Caco-2 (cell line): ENCODE measurements around the gene FHOD3. TPM values are rescaled to one million over a fixed set of nuclear protein-coding genes. Genes with fewer than 3 reads are reported as not detected.

ENCODE experiments used
- BruUV-seq: library from RNA; stranded (reverse); fragments of 400-500 nt; replicated peaks from 2 replicates; lab custom pipeline; 2021; lab: Mats Ljungman, UMichigan
- CTCF ChIA-PET: fragments of 300-600 bp; sonication (Branson Sonifier 250); formaldehyde crosslinking; loops from one replicate; lab custom pipeline; 2022; ENCODE audit warnings: antibody characterized with exemption; lab: Charles Lee
- POLR2A ChIA-PET: fragments of 300-600 bp; sonication (Branson Sonifier 250); formaldehyde crosslinking; loops from one replicate; lab custom pipeline; 2022; ENCODE audit warnings: antibody characterized with exemption; lab: Charles Lee
- DNase-seq, 2 experiments: peaks; one replicate each; pipeline versions ENCODE4 v3.0.0 to v3.0.0-alpha.2; 2020 to 2022
- H3K27me3 ChIP-seq: replicated peaks from 2 replicates; pipeline ENCODE4 v1.6.0; 2011; ENCODE audit warnings: low read length; ENCODE audit not compliant: control insufficient read depth, insufficient read depth
- H3K36me3 ChIP-seq: 2 replicates; pipeline ENCODE4 v1.5.1; 2011; ENCODE audit warnings: low read length; ENCODE audit not compliant: control insufficient read depth, insufficient read depth
- H3K4me1 ChIP-seq: fragments of 250-450 bp; sonication (Bioruptor Pico); 2 replicates; pipeline ENCODE4 v1.5.1; 2020; ENCODE audit warnings: mild to moderate bottlenecking
- H3K4me3 ChIP-seq: 2 replicates; pipeline ENCODE4 v1.5.1; 2011; ENCODE audit warnings: low read depth, mild to moderate bottlenecking, control low read depth, low read length
- H3K9me3 ChIP-seq: fragments of 250-450 bp; sonication (Bioruptor Pico); 2 replicates; pipeline ENCODE4 v1.5.1; 2020; ENCODE audit warnings: mild to moderate bottlenecking, moderate library complexity
- H3K27ac Mint-ChIP-seq: one replicate; pipeline ENCODE4 v1.8.0; 2022; ENCODE audit warnings: mixed read lengths; ENCODE audit not compliant: unreplicated experiment
- H3K27me3 Mint-ChIP-seq: one replicate; pipeline ENCODE4 v1.8.0; 2022; ENCODE audit warnings: mixed read lengths; ENCODE audit not compliant: insufficient read depth, unreplicated experiment
- H3K36me3 Mint-ChIP-seq: one replicate; pipeline ENCODE4 v1.8.0; 2022; ENCODE audit warnings: mild to moderate bottlenecking, mixed read lengths; ENCODE audit not compliant: insufficient read depth, unreplicated experiment
- H3K4me1 Mint-ChIP-seq: one replicate; pipeline ENCODE4 v1.8.0; 2022; ENCODE audit warnings: low read depth, mixed read lengths; ENCODE audit not compliant: unreplicated experiment
- H3K4me3 Mint-ChIP-seq: one replicate; pipeline ENCODE4 v1.8.0; 2022; ENCODE audit warnings: mild to moderate bottlenecking, moderate library complexity, mixed read lengths; ENCODE audit not compliant: unreplicated experiment
- H3K9me3 Mint-ChIP-seq: one replicate; pipeline ENCODE4 v1.8.0; 2022; ENCODE audit warnings: mixed read lengths; ENCODE audit not compliant: unreplicated experiment
- intact Hi-C: fragments of 100-400 bp; cut with micrococcal nuclease; formaldehyde crosslinking; loops from one replicate; pipeline ENCODE4 v1.10.0; 2022; ENCODE audit not compliant: unreplicated experiment
- total RNA-seq: library from RNA; stranded (reverse); gene quantifications from 2 replicates; pipeline ENCODE4 v1.2.3, GENCODE V29; 2022
- TF ChIP-seq, protein P1 (sequence below), 2 experiments: fragments of 200-600 bp in 1 of 2; IDR thresholded peaks; 1 replicate in 1 of 2; 2 replicates in 1 of 2; pipeline versions ENCODE4 v1.5.1 to v1.8.0; 2011 to 2022; ENCODE audit warnings: antibody characterized with exemption in 1 of 2, control low read depth in 1 of 2, inconsistent platforms in 1 of 2, low read depth in 1 of 2, low read length in 1 of 2, mild to moderate bottlenecking in 1 of 2, moderate library complexity in 1 of 2; ENCODE audit not compliant: insufficient read depth in 1 of 2, severe bottlenecking in 1 of 2, unreplicated experiment in 1 of 2

FHOD3 gene
- total RNA-seq, 1 experiment from 2014 or later = not detected

DNA sequence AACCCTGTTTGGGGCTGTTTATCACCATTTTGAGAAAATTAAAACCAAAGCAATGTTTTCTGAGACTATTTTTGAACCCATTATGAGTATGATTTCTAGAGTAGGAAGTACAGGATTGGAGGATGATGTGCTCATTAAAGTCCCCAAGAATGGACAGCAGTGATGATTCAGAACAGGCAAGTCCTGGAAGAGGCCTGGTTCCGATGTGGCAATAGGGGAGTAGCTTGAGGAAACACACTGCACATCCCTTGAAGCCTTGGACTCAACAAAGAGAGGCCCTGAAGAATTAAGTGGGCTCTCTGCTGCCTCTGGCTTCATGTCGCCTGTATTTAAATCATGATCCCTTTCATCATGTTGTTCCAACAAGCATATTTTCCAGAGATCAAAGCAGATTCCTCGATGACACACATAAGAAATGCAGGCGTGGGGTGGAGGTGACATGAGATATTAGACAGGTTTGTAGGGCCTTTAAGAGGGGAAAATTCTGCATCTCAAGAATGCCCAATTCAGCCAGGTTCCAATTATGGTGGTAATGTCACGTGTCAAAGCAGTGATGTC, 242.2 kb downstream of the FHOD3 start:
- intact Hi-C loops = no loop called here
- no peaks in the 10 kb centered on the region for H3K36me3 ChIP-seq
- no peaks in the 10 kb centered on the region for H3K27me3 ChIP-seq
- Mint-ChIP-seq H3K27ac (no peak overlapping the region), H3K4me3 (no peak overlapping the region), H3K27me3 (no peaks in the 10 kb centered on the region), H3K4me1 (no peaks in the 10 kb centered on the region), H3K9me3 (no peaks in the 10 kb centered on the region), H3K36me3 (no peaks in the 10 kb centered on the region)
- POLR2A ChIA-PET = no interaction called here
- H3K9me3 ChIP-seq = no peaks in the 10 kb centered on the region
- H3K4me3 ChIP-seq = no peak overlapping the region
- TF ChIP-seq, protein P1, sequence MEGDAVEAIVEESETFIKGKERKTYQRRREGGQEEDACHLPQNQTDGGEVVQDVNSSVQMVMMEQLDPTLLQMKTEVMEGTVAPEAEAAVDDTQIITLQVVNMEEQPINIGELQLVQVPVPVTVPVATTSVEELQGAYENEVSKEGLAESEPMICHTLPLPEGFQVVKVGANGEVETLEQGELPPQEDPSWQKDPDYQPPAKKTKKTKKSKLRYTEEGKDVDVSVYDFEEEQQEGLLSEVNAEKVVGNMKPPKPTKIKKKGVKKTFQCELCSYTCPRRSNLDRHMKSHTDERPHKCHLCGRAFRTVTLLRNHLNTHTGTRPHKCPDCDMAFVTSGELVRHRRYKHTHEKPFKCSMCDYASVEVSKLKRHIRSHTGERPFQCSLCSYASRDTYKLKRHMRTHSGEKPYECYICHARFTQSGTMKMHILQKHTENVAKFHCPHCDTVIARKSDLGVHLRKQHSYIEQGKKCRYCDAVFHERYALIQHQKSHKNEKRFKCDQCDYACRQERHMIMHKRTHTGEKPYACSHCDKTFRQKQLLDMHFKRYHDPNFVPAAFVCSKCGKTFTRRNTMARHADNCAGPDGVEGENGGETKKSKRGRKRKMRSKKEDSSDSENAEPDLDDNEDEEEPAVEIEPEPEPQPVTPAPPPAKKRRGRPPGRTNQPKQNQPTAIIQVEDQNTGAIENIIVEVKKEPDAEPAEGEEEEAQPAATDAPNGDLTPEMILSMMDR (IDR thresholded peaks at IDR 0.05; ENCODE audit: insufficient read depth in 1 of 2, low read depth in 1 of 2, low read length in 1 of 2, severe bottlenecking in 1 of 2, unreplicated experiment in 1 of 2) = no peak
- no peak for DNase-seq
- H3K4me1 ChIP-seq = no peaks in the 10 kb centered on the region
- no TSS peak for BruUV-seq
- CTCF ChIA-PET = no interaction called here

DNA sequence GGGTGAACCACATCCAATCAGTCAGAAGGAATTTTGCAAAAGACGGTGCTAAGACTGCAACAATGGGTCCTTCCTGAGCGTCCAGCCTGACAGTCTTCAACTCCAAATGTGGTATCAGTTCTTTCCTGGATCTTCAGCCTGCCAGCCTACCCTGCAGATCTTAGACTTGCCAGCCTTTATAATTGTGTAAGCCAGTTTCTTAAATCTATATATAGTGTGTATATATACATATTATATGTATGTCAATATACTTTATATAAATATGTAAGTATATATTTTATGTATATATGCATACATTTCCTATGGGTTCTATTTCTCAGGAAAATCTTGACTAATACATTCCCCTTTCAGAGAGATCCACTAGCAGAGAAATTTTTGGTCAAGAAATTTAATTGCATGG, 245.5 kb downstream of the FHOD3 start:
- Histone ChIP-seq H3K4me1 (no peaks in the 10 kb centered on the region), H3K27me3 (no peaks in the 10 kb centered on the region), H3K9me3 (no peaks in the 10 kb centered on the region), H3K36me3 (no peaks in the 10 kb centered on the region), H3K4me3 (no peak overlapping the region)
- Mint-ChIP-seq H3K27me3 (peaks cover 5% of the 10 kb centered on the region), H3K4me3 (no peak overlapping the region), H3K36me3 (no peaks in the 10 kb centered on the region), H3K9me3 (no peaks in the 10 kb centered on the region), H3K27ac (no peak overlapping the region), H3K4me1 (no peaks in the 10 kb centered on the region)
- BruUV-seq = no TSS peak
- TF ChIP-seq, protein P1 (IDR thresholded peaks at IDR 0.05; ENCODE audit: insufficient read depth in 1 of 2, low read depth in 1 of 2, low read length in 1 of 2, severe bottlenecking in 1 of 2, unreplicated experiment in 1 of 2) = no peak
- intact Hi-C loops = no loop called here
- DNase-seq = no peak
- CTCF ChIA-PET = no interaction called here
- POLR2A ChIA-PET = no interaction called here

GRCh38 chr18:36543991-36544725, 246.6 kb downstream of the FHOD3 start:
- no TSS peak for BruUV-seq
- Mint-ChIP-seq H3K27ac (no peak overlapping the region), H3K4me1 (no peaks in the 10 kb centered on the region), H3K4me3 (no peak overlapping the region), H3K27me3 (peaks cover 5% of the 10 kb centered on the region), H3K9me3 (no peaks in the 10 kb centered on the region), H3K36me3 (no peaks in the 10 kb centered on the region)
- TF ChIP-seq, protein P1 (IDR thresholded peaks at IDR 0.05; ENCODE audit: insufficient read depth in 1 of 2, low read depth in 1 of 2, low read length in 1 of 2, severe bottlenecking in 1 of 2, unreplicated experiment in 1 of 2) = no peak
- no peak for DNase-seq
- H3K27me3 ChIP-seq = no peaks in the 10 kb centered on the region
- H3K9me3 ChIP-seq = no peaks in the 10 kb centered on the region
- no peaks in the 10 kb centered on the region for H3K4me1 ChIP-seq
- H3K4me3 ChIP-seq = no peak overlapping the region
- ChIA-PET CTCF (interaction anchor here (0.6 kb wide), 1 partner anchor 15 kb away, joined by 3 read pairs; no protein-coding TSS in a partner anchor), POLR2A (no interaction called here)
- intact Hi-C loops = no loop called here
- H3K36me3 ChIP-seq = no peaks in the 10 kb centered on the region
